Measurements from ENCODE around the gene EMILIN3. TPM values are rescaled to one million over a fixed set of nuclear protein-coding genes. Genes with fewer than 3 reads are reported as not detected.

EMILIN3 gene
- total RNA-seq, 2 experiments from 2014 or later, result not detected

DNA sequence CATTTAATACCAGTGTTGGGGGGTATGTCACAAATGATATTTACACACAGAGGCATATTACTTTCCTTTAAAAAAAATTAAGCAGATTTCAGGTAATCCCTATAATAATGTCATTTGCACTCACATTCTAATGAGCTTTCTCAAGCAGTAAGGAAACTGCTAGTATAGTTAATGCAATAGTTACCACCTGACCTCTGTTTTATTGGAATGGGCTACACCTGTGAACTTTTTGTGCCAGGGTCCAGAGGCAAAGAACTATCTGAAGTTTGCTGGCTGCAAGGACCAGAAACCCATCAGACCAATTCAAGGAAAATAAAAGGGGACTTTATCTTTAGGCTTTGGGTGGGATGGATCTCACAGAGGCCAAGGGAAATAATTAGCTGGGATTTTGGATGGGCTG is 46.2 kb downstream of the EMILIN3 start:
- H3K79me2 ChIP-seq (ENCODE audit: insufficient read depth, low read depth, low read length), result peaks cover 9% of the 10 kb centered on the region; the same call in 1 of the 2 replicates
- H3K4me1 ChIP-seq (ENCODE audit: insufficient read depth, low read length, poor library complexity, severe bottlenecking), result peaks cover 20% of the 10 kb centered on the region
- POLR2A ChIA-PET, result no interaction called here
- CTCF ChIA-PET (ENCODE audit: unreplicated experiment), result no interaction called here
- no peak overlapping the region for H3K4me2 ChIP-seq (ENCODE audit: low read length)
- TF ChIP-seq, protein P1, sequence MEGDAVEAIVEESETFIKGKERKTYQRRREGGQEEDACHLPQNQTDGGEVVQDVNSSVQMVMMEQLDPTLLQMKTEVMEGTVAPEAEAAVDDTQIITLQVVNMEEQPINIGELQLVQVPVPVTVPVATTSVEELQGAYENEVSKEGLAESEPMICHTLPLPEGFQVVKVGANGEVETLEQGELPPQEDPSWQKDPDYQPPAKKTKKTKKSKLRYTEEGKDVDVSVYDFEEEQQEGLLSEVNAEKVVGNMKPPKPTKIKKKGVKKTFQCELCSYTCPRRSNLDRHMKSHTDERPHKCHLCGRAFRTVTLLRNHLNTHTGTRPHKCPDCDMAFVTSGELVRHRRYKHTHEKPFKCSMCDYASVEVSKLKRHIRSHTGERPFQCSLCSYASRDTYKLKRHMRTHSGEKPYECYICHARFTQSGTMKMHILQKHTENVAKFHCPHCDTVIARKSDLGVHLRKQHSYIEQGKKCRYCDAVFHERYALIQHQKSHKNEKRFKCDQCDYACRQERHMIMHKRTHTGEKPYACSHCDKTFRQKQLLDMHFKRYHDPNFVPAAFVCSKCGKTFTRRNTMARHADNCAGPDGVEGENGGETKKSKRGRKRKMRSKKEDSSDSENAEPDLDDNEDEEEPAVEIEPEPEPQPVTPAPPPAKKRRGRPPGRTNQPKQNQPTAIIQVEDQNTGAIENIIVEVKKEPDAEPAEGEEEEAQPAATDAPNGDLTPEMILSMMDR (conservative IDR thresholded peaks at IDR 0.05; ENCODE audit: low read length), result no peak
- no peak for TF ChIP-seq EZH2phosphoT487 (IDR thresholded peaks at IDR 0.05; ENCODE audit: borderline replicate concordance, low read depth, low read length)
- H3K27ac ChIP-seq (ENCODE audit: low read depth, low read length, poor library complexity, severe bottlenecking), result no peak overlapping the region
- H3K36me3 ChIP-seq (ENCODE audit: insufficient read depth, low read length), result no peaks in the 10 kb centered on the region
- no TSS peak for BruUV-seq (replicated peaks)
- no peaks in the 10 kb centered on the region for H4K20me1 ChIP-seq (ENCODE audit: insufficient read depth, low read length)
- no peak overlapping the region for H2AFZ ChIP-seq (ENCODE audit: low read length)
- no peaks in the 10 kb centered on the region for H3K9me3 ChIP-seq (ENCODE audit: low read length)
- no peak for DNase-seq (ENCODE audit: low spot score)
- intact Hi-C loops (cut with micrococcal nuclease; ENCODE audit: unreplicated experiment), result no loop called here
- H3K9me2 ChIP-seq (ENCODE audit: insufficient read depth, low read length), result no peaks in the 10 kb centered on the region
- no peak overlapping the region for H3K4me3 ChIP-seq (ENCODE audit: low read depth, low read length, poor library complexity, severe bottlenecking)

DNA sequence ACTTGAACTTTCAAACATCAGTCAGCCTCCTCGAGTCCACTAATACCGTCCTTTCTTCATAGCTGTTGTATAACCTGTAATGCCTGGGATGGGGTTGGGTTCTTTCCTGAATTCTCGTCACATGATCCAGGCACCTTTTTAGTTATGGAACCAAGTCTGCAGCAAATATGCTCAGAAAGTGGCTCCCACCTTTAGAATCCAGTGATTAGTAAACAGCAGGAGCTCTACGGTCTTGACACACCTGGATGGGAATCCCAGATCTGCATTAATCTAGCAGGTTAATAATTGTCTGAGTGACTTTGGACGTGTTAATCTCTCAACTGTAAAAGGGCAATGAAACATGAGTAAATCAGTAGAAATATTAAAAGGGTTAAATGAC is 48.4 kb downstream of the EMILIN3 start:
- DNase-seq (ENCODE audit: low spot score), result no peak
- Histone ChIP-seq H3K4me2 (ENCODE audit: low read length) (peak overlapping the region; percentile 77), H3K4me1 (ENCODE audit: insufficient read depth, low read length, poor library complexity, severe bottlenecking) (peaks cover 20% of the 10 kb centered on the region), H3K9me2 (ENCODE audit: insufficient read depth, low read length) (no peaks in the 10 kb centered on the region), H3K9me3 (ENCODE audit: low read length) (no peaks in the 10 kb centered on the region), H2AFZ (ENCODE audit: low read length) (peak overlapping the region; percentile 94), H3K79me2 (ENCODE audit: insufficient read depth, low read depth, low read length) (peaks cover 14% of the 10 kb centered on the region; the same call in 1 of the 2 replicates), H3K27ac (ENCODE audit: low read depth, low read length, poor library complexity, severe bottlenecking) (no peak overlapping the region), H3K4me3 (ENCODE audit: low read depth, low read length, poor library complexity, severe bottlenecking) (peak overlapping the region; percentile 66), H4K20me1 (ENCODE audit: insufficient read depth, low read length) (no peaks in the 10 kb centered on the region), H3K36me3 (ENCODE audit: insufficient read depth, low read length) (no peaks in the 10 kb centered on the region)
- TF ChIP-seq EZH2phosphoT487 (IDR thresholded peaks at IDR 0.05; ENCODE audit: borderline replicate concordance, low read depth, low read length), result no peak
- TF ChIP-seq, protein P1 (conservative IDR thresholded peaks at IDR 0.05; ENCODE audit: low read length), result no peak
- intact Hi-C loops (cut with micrococcal nuclease; ENCODE audit: unreplicated experiment), result loop anchor here (1.0 kb wide), 1 partner anchor 183 kb away; no protein-coding TSS in a partner anchor
- TSS peak; percentile 83 for BruUV-seq (replicated peaks)
- CTCF ChIA-PET (ENCODE audit: unreplicated experiment), result no interaction called here
- POLR2A ChIA-PET, result interaction anchor here (0.7 to 1.4 kb wide), 3 partner anchors 11 to 477 kb away, joined by 3 to 5 read pairs (median 3); no protein-coding TSS in a partner anchor

DNA sequence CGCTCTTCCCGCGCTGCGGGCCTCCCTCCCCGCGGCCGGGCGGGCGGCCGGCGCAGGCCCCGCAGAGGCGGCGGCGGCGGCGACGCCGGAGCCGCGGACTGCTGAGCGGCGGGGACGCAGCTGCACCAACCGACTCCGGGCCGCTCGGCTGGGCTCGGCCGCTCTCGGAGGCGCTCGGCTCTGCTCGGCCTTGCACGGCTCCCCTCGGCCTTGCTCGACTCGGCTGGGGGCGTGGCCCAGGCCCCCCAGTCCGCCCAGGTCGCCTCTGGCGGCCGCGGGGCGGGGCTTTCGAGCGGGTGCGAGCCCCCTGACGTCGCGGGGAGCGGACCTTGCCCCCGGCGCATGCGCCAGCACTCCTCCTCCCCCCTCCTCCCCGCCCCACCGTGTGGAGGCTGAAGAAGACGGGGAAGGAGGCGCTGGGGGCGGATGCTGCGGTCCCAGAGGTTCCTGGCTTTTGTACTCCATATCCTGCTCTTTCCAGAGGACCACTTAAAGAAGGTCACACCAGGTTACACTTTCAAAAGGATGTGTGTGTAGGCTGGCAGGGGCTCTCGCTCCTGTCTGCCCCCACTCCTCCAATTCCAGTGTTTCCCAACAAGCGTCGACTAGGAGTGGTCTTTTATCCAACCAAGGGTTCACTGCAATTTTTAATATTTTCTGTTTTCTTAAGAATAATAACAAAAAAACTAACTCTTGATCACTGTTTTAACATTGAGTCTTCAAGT is 48.9 kb downstream of the EMILIN3 start, which contains the start of gene ZHX3:
Gene ZHX3 (minus strand): TSS at position 186 of the 725 bp plus-strand sequence. CDS start 112,815 bp downstream, outside the sequence.
- H3K9me2 ChIP-seq (ENCODE audit: insufficient read depth, low read length), result no peaks in the 10 kb centered on the region
- H3K4me1 ChIP-seq (ENCODE audit: insufficient read depth, low read length, poor library complexity, severe bottlenecking), result peaks cover 20% of the 10 kb centered on the region
- peak within 1 kb of the TSS; percentile 59 for H3K27ac ChIP-seq (ENCODE audit: low read depth, low read length, poor library complexity, severe bottlenecking)
- peak within 1 kb of the TSS; percentile 94 for H2AFZ ChIP-seq (ENCODE audit: low read length)
- peak within 1 kb of the TSS; percentile 91 for H3K4me3 ChIP-seq (ENCODE audit: low read depth, low read length, poor library complexity, severe bottlenecking)
- intact Hi-C loops (cut with micrococcal nuclease; ENCODE audit: unreplicated experiment), result loop anchor here (1.0 kb wide), 1 partner anchor 182 kb away; no protein-coding TSS in a partner anchor
- peak within 1 kb of the TSS; percentile 93 for H3K4me2 ChIP-seq (ENCODE audit: low read length)
- H3K9me3 ChIP-seq (ENCODE audit: low read length), result no peaks in the 10 kb centered on the region
- ChIA-PET POLR2A (interaction anchor here (1.0 to 1.4 kb wide), 3 partner anchors 9 to 12 kb away, joined by 3 to 5 read pairs (median 3); no protein-coding TSS in a partner anchor), CTCF (ENCODE audit: unreplicated experiment) (no interaction called here)
- TF ChIP-seq, protein P1 (conservative IDR thresholded peaks at IDR 0.05; ENCODE audit: low read length), result no peak
- no peak for TF ChIP-seq EZH2phosphoT487 (IDR thresholded peaks at IDR 0.05; ENCODE audit: borderline replicate concordance, low read depth, low read length)
- no peaks in the 10 kb centered on the region for H4K20me1 ChIP-seq (ENCODE audit: insufficient read depth, low read length)
- no peaks in the 10 kb centered on the region for H3K36me3 ChIP-seq (ENCODE audit: insufficient read depth, low read length)
- H3K79me2 ChIP-seq (ENCODE audit: insufficient read depth, low read depth, low read length), result peaks cover 14% of the 10 kb centered on the region; the same call in 1 of the 2 replicates
- DNase-seq (ENCODE audit: low spot score), result peak; percentile 99
- BruUV-seq (replicated peaks), result no TSS peak
